PC-3 (cell line): ENCODE data around the gene STX4.

Experiments
- CTCF ChIP-seq: fragments of 300-600 bp; sonication (generic); conservative IDR thresholded peaks from 2 replicates; pipeline ENCODE4 v1.5.1; 2017; ENCODE audit warnings: antibody characterized with exemption, low read depth, mild to moderate bottlenecking, low read length
- EZH2 ChIP-seq: fragments of 300-600 bp; sonication (generic); IDR thresholded peaks from one replicate; pipeline ENCODE4 v1.6.1; 2017; ENCODE audit warnings: antibody characterized with exemption, mild to moderate bottlenecking, low read length; ENCODE audit not compliant: unreplicated experiment

GRCh38 chr16:31031276-31031675 is 2.1 kb upstream of the STX4 start:
- no peak for TF ChIP-seq CTCF
- TF ChIP-seq EZH2: no peak
